Activated CD4-positive, alpha-beta memory T cell treated with anti-CD3 and anti-CD28 coated beads, Interleukin-2, amount 10 ng/mL, durations not matched to agents 7 days and 5 days (primary cell): ENCODE measurements around the gene PTPN4. TPM values are rescaled to one million over a fixed set of nuclear protein-coding genes. Genes with fewer than 3 reads are reported as not detected.

Experiments
- CTCF ChIA-PET: fragments of 350-600 bp; sonication (Branson Sonifier 250); formaldehyde crosslinking; loops from one replicate; lab custom pipeline; 2021; ENCODE audit warnings: antibody characterized with exemption, inconsistent platforms; lab: Charles Lee
- POLR2A ChIA-PET: fragments of 350-600 bp; sonication (Branson Sonifier 250); formaldehyde crosslinking; loops from one replicate; lab custom pipeline; 2021; ENCODE audit warnings: antibody characterized with exemption; lab: Charles Lee
- DNase-seq: peaks from one replicate; pipeline ENCODE4 v3.0.0-alpha.2; 2020
- H3K27ac Mint-ChIP-seq: one replicate; pipeline ENCODE4 v1.8.0; 2021; ENCODE audit warnings: mild to moderate bottlenecking, mixed read lengths
- H3K27me3 Mint-ChIP-seq: one replicate; pipeline ENCODE4 v1.8.0; 2021; ENCODE audit warnings: mixed read lengths
- H3K36me3 Mint-ChIP-seq: one replicate; pipeline ENCODE4 v1.8.0; 2021; ENCODE audit warnings: low read depth, mixed read lengths
- H3K4me1 Mint-ChIP-seq: one replicate; pipeline ENCODE4 v1.8.0; 2021; ENCODE audit warnings: mixed read lengths
- H3K4me3 Mint-ChIP-seq: one replicate; pipeline ENCODE4 v1.8.0; 2021; ENCODE audit warnings: mild to moderate bottlenecking, mixed read lengths
- H3K9me3 Mint-ChIP-seq: one replicate; pipeline ENCODE4 v1.8.0; 2021; ENCODE audit warnings: mixed read lengths
- total RNA-seq, 2 experiments: library from RNA; stranded (reverse); gene quantifications; one replicate each; pipeline ENCODE4 v1.2.3, GENCODE V29; 2021

PTPN4 gene
- total RNA-seq, 2 experiments from 2014 or later: 78.7 to 84.5 TPM

DNA sequence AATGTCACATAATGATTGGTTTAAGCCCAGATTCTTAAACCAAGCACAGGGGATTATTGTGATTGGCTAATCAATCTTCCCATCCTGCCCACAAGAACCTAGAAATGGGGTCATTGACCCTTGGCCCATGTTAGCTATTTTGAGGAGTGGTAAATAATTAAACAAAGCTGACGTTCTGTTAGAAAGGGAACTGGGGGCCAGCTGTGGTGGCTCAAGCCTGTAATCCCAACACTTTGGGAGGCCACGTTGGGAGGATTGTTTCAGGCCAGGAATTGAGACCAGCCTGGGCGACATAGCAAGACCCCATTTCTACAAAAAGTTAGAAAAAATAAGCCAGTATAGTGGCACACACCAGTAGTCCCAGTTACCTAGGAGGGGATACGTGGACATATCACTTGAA, 37.8 kb upstream of the PTPN4 start:
- no peaks in the 10 kb centered on the region for H3K27me3 Mint-ChIP-seq
- H3K4me1 Mint-ChIP-seq: peaks cover 13% of the 10 kb centered on the region
- no peak overlapping the region for H3K27ac Mint-ChIP-seq
- no peak for DNase-seq
- H3K4me3 Mint-ChIP-seq: no peak overlapping the region
- H3K36me3 Mint-ChIP-seq: no peaks in the 10 kb centered on the region
- ChIA-PET POLR2A (no interaction called here), CTCF (no interaction called here)
- H3K9me3 Mint-ChIP-seq: no peaks in the 10 kb centered on the region

DNA sequence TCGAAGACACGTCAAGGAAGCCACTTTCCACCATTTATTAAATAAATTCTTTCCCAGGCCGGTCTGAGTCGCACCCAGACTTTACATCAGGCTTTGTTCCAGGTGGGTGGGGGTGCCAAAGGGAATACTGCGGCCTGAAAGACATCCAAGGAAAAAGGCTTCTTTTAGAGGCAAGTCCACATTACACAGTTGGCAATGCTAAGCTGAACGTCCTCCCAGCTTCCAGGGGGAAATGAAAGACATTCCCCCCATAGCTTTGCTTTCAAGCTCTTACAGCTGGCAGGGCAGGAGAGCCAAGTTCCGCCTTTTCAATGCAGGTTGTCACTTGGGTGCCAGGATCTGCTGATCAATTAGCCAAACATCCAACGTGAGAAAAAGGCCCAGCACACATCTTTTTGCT, 36.5 kb upstream of the PTPN4 start:
- Mint-ChIP-seq H3K4me3 (no peak overlapping the region), H3K9me3 (no peaks in the 10 kb centered on the region), H3K27me3 (no peaks in the 10 kb centered on the region), H3K27ac (no peak overlapping the region), H3K4me1 (peaks cover 13% of the 10 kb centered on the region), H3K36me3 (no peaks in the 10 kb centered on the region)
- no peak for DNase-seq
- CTCF ChIA-PET: interaction anchor here (0.6 kb wide), 1 partner anchor 1362 kb away, joined by 5 read pairs; no protein-coding TSS in a partner anchor
- POLR2A ChIA-PET: no interaction called here

DNA sequence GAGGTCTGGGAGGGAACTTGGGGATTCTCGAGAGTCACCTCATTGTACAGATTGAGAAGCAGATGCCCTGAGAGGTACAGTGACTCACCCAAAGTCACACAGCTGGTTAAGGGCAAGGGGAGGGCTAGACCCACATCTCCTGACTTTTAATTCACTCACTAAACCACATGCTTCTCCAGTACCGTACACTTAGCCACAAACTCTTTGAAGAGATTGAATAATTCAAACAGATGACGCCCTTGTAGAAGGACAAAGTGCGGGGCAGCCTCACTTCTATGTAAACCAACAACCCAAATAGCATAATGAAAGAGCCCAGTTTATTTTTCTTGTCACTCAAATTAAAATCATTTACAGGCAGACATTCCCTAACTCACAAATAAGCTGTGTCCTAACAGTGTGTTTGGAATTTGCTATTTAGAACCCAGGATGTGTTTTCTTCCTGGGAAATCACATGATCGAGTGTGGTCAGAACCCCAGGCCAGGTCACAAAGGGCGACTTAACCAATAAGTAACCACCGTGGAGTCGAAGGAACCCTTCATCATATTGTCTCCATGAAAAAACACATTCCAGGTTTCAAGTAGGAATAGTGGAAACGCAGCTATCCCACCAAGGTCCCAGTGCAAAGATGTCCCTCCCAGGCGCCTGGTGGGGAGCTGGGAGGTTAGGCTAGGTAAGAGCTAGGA, 35.8 kb upstream of the PTPN4 start:
- ChIA-PET POLR2A (no interaction called here), CTCF (interaction anchor here (1.2 kb wide), 1 partner anchor 21 kb away, joined by 3 read pairs; no protein-coding TSS in a partner anchor)
- peaks cover 9% of the 10 kb centered on the region for H3K4me1 Mint-ChIP-seq
- no peaks in the 10 kb centered on the region for H3K9me3 Mint-ChIP-seq
- DNase-seq: no peak
- no peak overlapping the region for H3K4me3 Mint-ChIP-seq
- no peaks in the 10 kb centered on the region for H3K27me3 Mint-ChIP-seq
- H3K27ac Mint-ChIP-seq: no peak overlapping the region
- H3K36me3 Mint-ChIP-seq: no peaks in the 10 kb centered on the region

DNA sequence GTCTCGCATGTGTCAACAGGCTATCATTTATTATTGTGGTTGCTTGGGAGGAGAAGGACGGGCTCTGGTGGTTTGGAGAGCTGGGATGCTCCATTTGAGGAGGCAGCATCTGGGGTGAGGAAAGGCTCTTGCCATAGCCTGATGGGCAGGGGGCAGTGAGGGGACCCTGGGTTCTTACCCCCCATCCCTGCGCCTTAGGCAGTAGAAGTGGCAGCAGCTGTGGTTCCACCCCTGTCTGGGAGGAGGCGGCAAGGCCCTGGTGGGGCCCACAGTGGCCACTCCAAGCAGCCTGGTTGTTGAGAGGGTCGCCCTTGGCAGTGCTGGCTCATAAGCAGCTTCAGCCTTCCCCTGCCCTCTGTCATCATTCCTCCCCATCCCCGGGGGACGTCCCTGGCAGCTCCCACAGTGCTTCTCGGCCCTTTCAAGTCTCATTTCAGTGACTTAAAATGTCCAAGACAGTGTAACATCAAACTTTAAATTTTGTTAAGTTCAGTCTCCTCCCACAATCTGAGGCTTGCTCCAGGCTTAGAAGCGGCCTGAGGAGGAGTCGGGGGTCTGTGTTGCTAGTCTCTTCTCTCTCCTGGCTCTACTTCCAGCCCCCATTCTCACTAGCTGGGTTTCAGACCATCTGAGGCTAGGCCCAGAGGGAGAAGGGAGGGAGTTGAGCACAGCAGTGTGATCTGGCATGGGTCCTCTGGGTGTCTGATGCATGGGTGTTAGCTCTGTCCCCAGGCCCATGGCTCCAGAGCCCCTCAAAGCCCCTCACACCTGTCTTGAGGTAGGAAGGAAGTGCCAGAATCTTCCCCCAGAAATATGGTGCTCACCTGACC, 34.9 kb upstream of the PTPN4 start:
- CTCF ChIA-PET: interaction anchor here (1.2 kb wide), 1 partner anchor 22 kb away, joined by 3 read pairs; no protein-coding TSS in a partner anchor

DNA sequence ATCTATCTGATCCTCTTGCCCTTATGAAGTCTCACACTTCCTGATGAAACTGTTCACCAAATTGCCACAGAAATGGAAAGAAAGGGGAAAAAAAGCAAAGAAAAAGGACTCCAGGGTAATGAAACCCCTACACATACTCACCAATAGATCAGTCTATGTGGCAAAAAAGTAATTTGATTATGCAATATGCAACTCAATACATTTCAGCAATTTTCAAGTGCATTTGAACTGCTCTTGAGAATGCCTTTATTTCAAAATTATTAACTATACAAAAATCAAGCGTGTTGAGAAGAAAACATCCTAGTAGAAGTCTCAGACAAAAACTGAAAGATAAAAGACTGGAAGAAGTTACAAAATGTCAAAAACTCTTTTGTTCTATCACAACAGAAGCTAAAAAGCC, 32.2 kb upstream of the PTPN4 start:
- H3K4me3 Mint-ChIP-seq: no peak overlapping the region
- ChIA-PET POLR2A (interaction anchor here (0.6 to 1.1 kb wide), 2 partner anchors 12 to 424 kb away, joined by 3 read pairs; no protein-coding TSS in a partner anchor), CTCF (no interaction called here)

More for the DNA sequence above, 34.9 kb upstream of the PTPN4 start:
- POLR2A ChIA-PET: no interaction called here
- Mint-ChIP-seq H3K4me3 (no peak overlapping the region), H3K27ac (no peak overlapping the region), H3K9me3 (no peaks in the 10 kb centered on the region), H3K36me3 (no peaks in the 10 kb centered on the region), H3K27me3 (no peaks in the 10 kb centered on the region), H3K4me1 (peaks cover 5% of the 10 kb centered on the region)
- no peak for DNase-seq

DNA sequence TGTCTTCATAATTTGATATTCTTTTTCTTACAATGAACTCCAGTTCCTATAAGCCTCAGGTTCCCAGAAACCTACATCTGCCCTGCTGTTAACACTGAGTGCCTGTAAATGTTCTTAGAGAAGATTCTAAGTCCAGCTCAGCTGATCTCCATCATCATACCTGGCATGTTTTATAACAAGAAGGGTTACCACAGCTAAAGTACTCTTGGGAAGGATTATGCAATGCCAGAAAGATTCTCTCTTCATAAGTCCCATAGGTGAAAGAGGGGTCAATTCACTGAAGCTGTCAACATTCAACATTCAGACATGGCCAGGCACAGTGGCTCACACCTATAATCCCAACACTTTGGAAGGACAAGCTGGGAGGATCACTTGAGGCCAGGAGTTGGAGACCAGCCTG, 31.3 kb upstream of the PTPN4 start:
- no peak for DNase-seq
- H3K27me3 Mint-ChIP-seq: no peaks in the 10 kb centered on the region
- H3K36me3 Mint-ChIP-seq: no peaks in the 10 kb centered on the region
- H3K27ac Mint-ChIP-seq: no peak overlapping the region
- POLR2A ChIA-PET: interaction anchor here (1.1 kb wide), 1 partner anchor 11 kb away, joined by 3 read pairs; no protein-coding TSS in a partner anchor
- H3K4me1 Mint-ChIP-seq: peaks cover 5% of the 10 kb centered on the region
- H3K9me3 Mint-ChIP-seq: no peaks in the 10 kb centered on the region
- CTCF ChIA-PET: interaction anchor here (1.3 kb wide), 1 partner anchor 24 kb away, joined by 3 read pairs; no protein-coding TSS in a partner anchor
- H3K4me3 Mint-ChIP-seq: no peak overlapping the region

More for the DNA sequence above, 32.2 kb upstream of the PTPN4 start:
- no peaks in the 10 kb centered on the region for H3K27me3 Mint-ChIP-seq
- no peak overlapping the region for H3K27ac Mint-ChIP-seq
- peaks cover 5% of the 10 kb centered on the region for H3K4me1 Mint-ChIP-seq
- no peaks in the 10 kb centered on the region for H3K36me3 Mint-ChIP-seq
- DNase-seq: no peak
- no peaks in the 10 kb centered on the region for H3K9me3 Mint-ChIP-seq

DNA sequence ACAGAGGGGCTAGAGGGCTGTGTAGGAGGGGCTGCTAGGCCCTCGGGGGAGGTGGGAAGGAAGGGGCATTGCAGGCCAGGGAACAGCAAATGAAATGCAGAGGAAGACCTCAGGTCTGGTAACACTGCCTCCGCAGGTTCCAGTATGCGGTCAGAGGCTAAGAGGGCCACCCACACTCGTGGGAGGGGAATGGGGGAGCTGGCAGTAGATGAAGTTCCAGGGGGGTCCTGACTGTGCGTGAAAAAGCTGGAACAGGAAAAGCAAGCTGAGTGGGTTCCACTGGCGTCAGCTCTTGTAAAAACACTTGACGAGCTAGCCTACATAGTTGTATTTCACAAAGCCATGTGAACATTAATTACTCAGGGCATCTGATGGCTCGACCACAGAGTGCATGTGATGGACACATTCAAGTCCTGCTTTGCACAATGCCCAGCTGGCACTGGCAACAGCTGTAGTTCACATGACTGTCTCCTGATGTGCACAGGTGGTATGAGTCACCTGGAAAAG, 29.0 kb upstream of the PTPN4 start:
- Mint-ChIP-seq H3K4me3 (no peak overlapping the region), H3K27me3 (no peaks in the 10 kb centered on the region), H3K27ac (no peak overlapping the region), H3K36me3 (no peaks in the 10 kb centered on the region), H3K9me3 (no peaks in the 10 kb centered on the region), H3K4me1 (no peaks in the 10 kb centered on the region)
- ChIA-PET POLR2A (no interaction called here), CTCF (no interaction called here)
- DNase-seq: no peak

DNA sequence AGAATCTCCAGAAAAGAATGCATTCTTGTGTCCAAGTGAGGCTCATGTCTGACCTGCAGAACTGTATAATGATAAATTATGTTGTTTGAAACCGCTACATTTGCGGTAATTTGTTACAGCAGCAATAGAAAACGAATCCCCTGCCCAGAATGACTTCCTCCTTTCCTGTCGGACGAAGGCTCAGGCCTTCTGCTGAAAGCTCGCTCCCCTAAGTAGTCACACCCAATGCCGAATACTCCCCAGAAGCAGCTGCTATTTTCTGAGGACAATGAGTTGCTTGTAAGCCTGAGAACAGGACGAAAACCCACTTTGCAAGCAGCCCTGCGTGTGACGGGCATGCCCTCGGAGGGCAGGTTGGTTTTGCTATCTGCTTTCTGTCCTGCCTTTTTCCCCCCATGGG, 27.7 kb upstream of the PTPN4 start:
- Mint-ChIP-seq H3K27ac (no peak overlapping the region), H3K4me1 (no peaks in the 10 kb centered on the region), H3K27me3 (no peaks in the 10 kb centered on the region), H3K9me3 (no peaks in the 10 kb centered on the region), H3K36me3 (no peaks in the 10 kb centered on the region), H3K4me3 (no peak overlapping the region)
- no peak for DNase-seq
- CTCF ChIA-PET: no interaction called here
- POLR2A ChIA-PET: no interaction called here

DNA sequence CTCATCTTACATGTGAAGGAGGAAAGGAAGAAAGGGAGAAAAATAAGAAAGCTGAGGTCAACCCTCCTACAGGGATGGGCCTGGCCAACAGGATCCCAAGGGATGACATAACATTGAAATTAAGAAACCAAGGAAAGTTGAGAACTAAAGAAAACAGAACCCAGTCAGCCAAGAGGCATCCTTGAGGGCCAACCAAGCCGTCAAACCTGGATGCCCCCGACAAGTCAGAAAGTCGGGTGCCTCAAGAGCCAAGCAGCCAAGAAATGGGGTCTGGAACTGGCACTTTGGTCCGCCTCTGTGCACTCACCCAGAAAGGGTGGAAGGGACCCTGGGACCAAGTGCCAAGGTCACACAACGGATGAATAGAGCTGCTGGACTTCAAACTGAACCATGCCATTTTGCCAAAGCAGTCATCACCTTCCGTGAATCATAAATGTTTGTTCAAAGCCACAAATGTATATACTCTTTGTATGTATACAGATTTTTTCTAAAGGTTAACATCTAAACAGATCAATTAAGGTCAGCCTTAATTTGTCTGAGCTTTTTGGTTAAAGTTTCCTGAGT, 27.0 kb upstream of the PTPN4 start:
- no peak for DNase-seq
- POLR2A ChIA-PET: no interaction called here
- Mint-ChIP-seq H3K9me3 (no peaks in the 10 kb centered on the region), H3K4me3 (no peak overlapping the region), H3K27ac (no peak overlapping the region), H3K27me3 (peaks cover 1% of the 10 kb centered on the region), H3K36me3 (no peaks in the 10 kb centered on the region), H3K4me1 (no peaks in the 10 kb centered on the region)
- CTCF ChIA-PET: no interaction called here

DNA sequence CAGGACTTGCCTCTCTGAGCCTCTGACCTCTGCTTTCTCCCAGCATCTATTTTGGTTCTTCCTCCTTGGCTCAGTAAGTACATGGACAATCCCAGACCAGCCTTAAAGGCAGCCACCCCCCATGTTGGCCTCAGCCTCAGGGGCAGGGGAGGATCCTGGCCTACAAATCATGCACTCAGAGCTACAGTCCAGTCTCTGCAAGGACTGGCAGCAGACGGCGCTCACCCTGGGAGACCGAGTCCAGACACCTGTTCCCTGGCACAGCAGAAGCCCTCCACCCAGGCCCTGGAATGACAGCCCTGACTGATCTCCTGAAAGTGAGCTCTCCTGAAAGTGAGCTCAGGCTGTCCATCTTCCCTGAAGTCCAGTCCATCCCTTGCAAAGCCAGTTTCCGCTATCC, 25.7 kb upstream of the PTPN4 start:
- no peaks in the 10 kb centered on the region for H3K4me1 Mint-ChIP-seq
- CTCF ChIA-PET: no interaction called here
- H3K4me3 Mint-ChIP-seq: no peak overlapping the region
- peaks cover 2% of the 10 kb centered on the region for H3K27me3 Mint-ChIP-seq
- H3K9me3 Mint-ChIP-seq: no peaks in the 10 kb centered on the region
- H3K27ac Mint-ChIP-seq: no peak overlapping the region
- no peaks in the 10 kb centered on the region for H3K36me3 Mint-ChIP-seq
- no peak for DNase-seq
- POLR2A ChIA-PET: no interaction called here

DNA sequence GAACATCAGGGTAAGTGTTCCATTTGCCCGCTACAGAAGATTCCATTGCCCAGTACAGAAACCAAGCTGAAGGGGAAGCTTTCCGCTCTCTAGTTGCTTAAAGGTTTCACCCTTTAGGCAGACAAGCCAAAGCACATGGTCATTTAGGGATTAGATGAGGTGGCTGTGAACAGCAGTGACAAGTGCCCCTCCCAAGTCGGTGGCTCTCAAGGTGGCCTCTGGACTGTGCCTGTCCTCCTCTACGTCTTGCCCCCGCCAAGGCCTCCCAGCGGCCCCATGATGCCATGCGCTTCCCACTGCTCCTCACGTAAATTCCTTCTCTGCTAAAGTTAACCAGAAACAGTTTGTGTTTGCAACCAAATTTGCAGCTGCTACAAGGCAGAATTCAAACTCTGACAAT, 24.2 kb upstream of the PTPN4 start:
- POLR2A ChIA-PET: no interaction called here
- DNase-seq: no peak
- Mint-ChIP-seq H3K27me3 (peaks cover 2% of the 10 kb centered on the region), H3K36me3 (no peaks in the 10 kb centered on the region), H3K4me3 (no peak overlapping the region), H3K9me3 (no peaks in the 10 kb centered on the region), H3K27ac (no peak overlapping the region), H3K4me1 (no peaks in the 10 kb centered on the region)
- CTCF ChIA-PET: interaction anchor here (1.2 kb wide), 1 partner anchor 15 kb away, joined by 3 read pairs; no protein-coding TSS in a partner anchor

DNA sequence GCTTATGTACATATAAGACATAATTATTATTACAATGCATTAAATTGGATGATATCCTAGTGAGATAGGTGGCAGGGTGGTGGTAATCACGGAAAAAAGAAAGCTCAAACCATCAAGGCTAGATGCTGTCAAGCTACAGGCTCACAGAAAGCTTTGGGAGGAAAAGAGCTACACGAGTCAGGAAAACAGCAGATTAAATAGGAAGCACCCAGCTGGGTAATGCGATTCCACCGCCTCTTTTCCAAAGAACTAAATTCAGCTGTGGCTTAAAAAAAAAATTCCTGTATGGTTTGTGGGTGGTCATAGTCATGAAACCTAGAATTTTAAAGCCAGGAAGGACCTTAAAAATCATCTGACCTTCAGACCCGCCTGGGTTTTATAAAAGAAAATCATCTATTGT, 23.7 kb upstream of the PTPN4 start:
- no peak for DNase-seq
- H3K9me3 Mint-ChIP-seq: no peaks in the 10 kb centered on the region
- no peak overlapping the region for H3K27ac Mint-ChIP-seq
- ChIA-PET CTCF (interaction anchor here (1.2 kb wide), 1 partner anchor 15 kb away, joined by 3 read pairs; no protein-coding TSS in a partner anchor), POLR2A (no interaction called here)
- no peak overlapping the region for H3K4me3 Mint-ChIP-seq
- peaks cover 2% of the 10 kb centered on the region for H3K27me3 Mint-ChIP-seq
- no peaks in the 10 kb centered on the region for H3K4me1 Mint-ChIP-seq
- H3K36me3 Mint-ChIP-seq: no peaks in the 10 kb centered on the region
